Right lobe of liver (tissue), 4 donors: ENCODE measurements around the gene MAST4.

ENCODE experiments used
- CTCF ChIP-seq, 4 donors: fragments of 200-600 bp in 3 of 4; fragments of 450-650 bp in 1 of 4; IDR thresholded peaks; one replicate each; pipeline versions ENCODE4 v1.5.1 to v1.8.0; 2016 to 2022; ENCODE audit warnings: antibody characterized with exemption in 4 of 4, mild to moderate bottlenecking in 2 of 4
- POLR2A ChIP-seq: fragments of 450-650 bp; IDR thresholded peaks from one replicate; pipeline ENCODE4 v1.6.1; 2017; ENCODE audit warnings: antibody characterized with exemption, mild to moderate bottlenecking
- donor health status: DM: no; HTN: no; CAD: no.
- donor health status: DM: no; HTN: no; CAD: no.
- donor health status: DM: no; HTN: yes; CAD: no.

GRCh38 chr5:67111779-67112178 is 515.6 kb downstream of the MAST4 start:
- TF ChIP-seq POLR2A (no peak), CTCF (IDR thresholded peaks at IDR 0.05) (no peak)
